Right renal pelvis (tissue), 4 donors: ENCODE data around the gene RAB17. TPM values are rescaled to one million over a fixed set of nuclear protein-coding genes. Genes with fewer than 3 reads are reported as not detected.
A peak's percentile ranks its signal among the peaks of the same experiment; 100 is the strongest.
"Not testable (repeated sequence)": the region's sequence is repeated elsewhere in the genome, so short reads cannot be mapped to it uniquely, and the experiment has no call there.

ENCODE experiments used
- DNase-seq, 4 donors: peaks; one replicate each; pipeline ENCODE4 v3.0.0-alpha.2; 2013; ENCODE audit warnings: low read depth in 4 of 4, low spot score in 3 of 4, missing footprints in 1 of 4
- polyA plus RNA-seq, 4 donors: library from polyadenylated mRNA; unstranded; fragments of 120-200 nt; gene quantifications; one replicate each; pipeline ENCODE4 v1.2.1, GENCODE V29; 2013; ENCODE audit not compliant: insufficient read length in 4 of 4

The RAB17 gene
- polyA plus RNA-seq, 4 donors, result 11.5 to 15.1 (median 13.3) TPM

GRCh38 chr2:237600205-237600846 lies 9.8 kb upstream of the RAB17 start:
- peak in 1 of 4 donors; percentile 31 for DNase-seq

- no peak for DNase-seq
These were observed 9.1 kb upstream of the RAB17 start for GRCh38 chr2:237599465-237600110.

- no peak for DNase-seq
These were observed 8.1 kb upstream of the RAB17 start for GRCh38 chr2:237598468-237599208.

GRCh38 chr2:237597196-237598145 lies 6.9 kb upstream of the RAB17 start:
- no peak for DNase-seq

- DNase-seq, result no peak
These were observed 6.1 kb upstream of the RAB17 start for GRCh38 chr2:237596520-237597195.

GRCh38 chr2:237595829-237596519 lies 5.4 kb upstream of the RAB17 start:
- DNase-seq, result not testable (repeated sequence)

- DNase-seq, result no peak
These were observed 4.0 kb upstream of the RAB17 start for GRCh38 chr2:237594514-237594871.

- no peak for DNase-seq
These were observed 3.2 kb upstream of the RAB17 start for GRCh38 chr2:237593596-237594320.

- DNase-seq, result no peak
These were observed 2.5 kb upstream of the RAB17 start for GRCh38 chr2:237593036-237593435.

- no peak for DNase-seq
These were observed 2.0 kb upstream of the RAB17 start for GRCh38 chr2:237592425-237592980.

- no peak for DNase-seq
These were observed 777 bp upstream of the RAB17 start for GRCh38 chr2:237591141-237591881.

GRCh38 chr2:237588044-237588696 lies 2.4 kb downstream of the RAB17 start:
- no peak for DNase-seq

- DNase-seq, result no peak
These were observed 4.8 kb downstream of the RAB17 start for GRCh38 chr2:237585590-237586221.

- DNase-seq, result no peak
These were observed 6.9 kb downstream of the RAB17 start for GRCh38 chr2:237583385-237584295.

- peak in 1 of 4 donors; percentile 52 for DNase-seq
These were observed 8.5 kb downstream of the RAB17 start for GRCh38 chr2:237581751-237582746.
